OCI-LY3 (cell line): ENCODE results near the gene BCKDK.

Source experiments
- H2AFZ ChIP-seq: fragments of 200-600, 300-600 bp; shearing (Covaris generic); 2 replicates; pipeline ENCODE4 v1.6.0; 2014; ENCODE audit warnings: antibody characterized with exemption, low read depth, low read length
- H3K27ac ChIP-seq: fragments of 200-600, 300-600 bp; sonication (generic); 2 replicates; pipeline ENCODE4 v1.5.1; 2014; ENCODE audit warnings: mild to moderate bottlenecking, low read length, moderate library complexity, mixed read lengths
- H3K27me3 ChIP-seq: fragments of 200-600, 300-600 bp; sonication (generic); 2 replicates; pipeline ENCODE4 v1.6.1; 2014; ENCODE audit warnings: low read depth, low read length, mixed read lengths
- H3K36me3 ChIP-seq: fragments of 200-600, 300-600 bp; sonication (generic); replicated peaks from 2 replicates; pipeline ENCODE3; 2014; ENCODE audit warnings: low read depth, low read length, mixed read lengths
- H3K4me1 ChIP-seq: fragments of 300-600, 200-600 bp; sonication (generic); 2 replicates; pipeline ENCODE4 v1.6.1; 2014; ENCODE audit warnings: low read length, mixed read lengths
- H3K4me2 ChIP-seq: fragments of 200-600, 300-600 bp; sonication (generic); 2 replicates; pipeline ENCODE4 v1.6.1; 2014; ENCODE audit warnings: low read length, mixed read lengths
- H3K4me3 ChIP-seq: fragments of 300-600, 200-600 bp; sonication (generic); 2 replicates; pipeline ENCODE4 v1.5.1; 2014; ENCODE audit warnings: antibody characterized with exemption, mild to moderate bottlenecking, low read length, moderate library complexity
- H3K79me2 ChIP-seq: fragments of 300-600, 200-600 bp; shearing (Covaris generic); 2 replicates; pipeline ENCODE4 v1.6.1; 2014; ENCODE audit warnings: mild to moderate bottlenecking, low read length, mixed read lengths
- H3K9ac ChIP-seq: fragments of 300-600, 200-600 bp; shearing (Covaris generic); 2 replicates; pipeline ENCODE4 v1.6.0; 2014; ENCODE audit warnings: mild to moderate bottlenecking, low read length, moderate library complexity
- H3K9me3 ChIP-seq: fragments of 200-600, 300-600 bp; shearing (Covaris generic); 2 replicates; pipeline ENCODE4 v1.6.1; 2014; ENCODE audit warnings: low read length, mixed read lengths; ENCODE audit not compliant: insufficient read depth
- H4K20me1 ChIP-seq: fragments of 200-600, 300-600 bp; sonication (generic); 2 replicates; pipeline ENCODE4 v1.6.1; 2016; ENCODE audit warnings: low read length, mixed read lengths; ENCODE audit not compliant: insufficient read depth
- EZH2phosphoT487 ChIP-seq: fragments of 200-600 bp; shearing (Covaris generic); IDR thresholded peaks from 2 replicates; pipeline ENCODE4 v1.6.1; 2018; ENCODE audit warnings: antibody characterized with exemption, mixed run types, low read depth
- TF ChIP-seq, protein P1 (sequence below): fragments of 200-600, 300-600 bp; sonication (generic); IDR thresholded peaks from 2 replicates; pipeline ENCODE4 v1.5.1; 2014; ENCODE audit warnings: antibody characterized with exemption, low read length, low read depth

BCKDK gene

DNA sequence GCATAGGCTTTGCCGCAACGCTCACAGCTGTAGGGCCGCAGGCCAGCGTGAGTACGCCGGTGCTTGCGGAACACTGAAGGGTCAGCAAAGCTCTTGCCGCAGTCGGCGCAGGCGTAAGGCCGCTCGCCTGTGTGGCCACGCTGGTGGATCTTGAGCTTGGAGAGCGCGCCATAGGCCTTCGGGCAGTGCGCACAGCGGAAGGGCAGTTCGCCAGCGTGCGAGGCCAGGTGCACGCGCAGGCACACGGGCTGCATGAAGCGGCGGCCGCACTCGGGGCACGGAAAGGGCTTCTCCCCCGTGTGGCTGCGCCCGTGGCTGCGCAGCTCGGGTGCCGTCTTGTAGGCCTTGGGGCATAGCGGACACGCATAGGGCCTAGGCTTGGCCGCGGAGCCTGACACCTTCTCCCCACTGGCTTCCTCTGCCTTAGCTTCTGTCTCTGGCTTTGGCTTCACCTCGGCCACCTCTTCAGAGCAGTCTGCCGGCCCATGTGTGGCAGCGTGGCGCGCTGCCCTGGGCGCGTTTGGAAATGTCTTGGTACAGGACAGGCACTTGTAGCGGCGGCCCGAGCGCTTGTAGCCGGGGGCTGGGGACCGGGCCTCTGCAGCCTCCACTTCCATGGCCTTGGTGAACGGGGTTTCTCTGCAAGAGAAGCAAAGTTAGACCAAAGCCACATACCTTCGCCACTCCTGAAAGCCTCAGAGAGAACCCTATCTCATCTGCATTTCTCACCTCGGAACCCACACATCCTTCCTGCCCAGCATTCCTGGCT is 44.2 kb upstream of the BCKDK start:
- Histone ChIP-seq H3K9ac (no peak overlapping the region), H3K4me3 (no peak overlapping the region), H3K4me1 (no peaks in the 10 kb centered on the region), H2AFZ (no peak overlapping the region), H3K27ac (no peak overlapping the region), H3K9me3 (no peaks in the 10 kb centered on the region), H3K27me3 (no peaks in the 10 kb centered on the region), H4K20me1 (0 out of 2 replicates have a peak, but pooled peaks cover 2% of the 10 kb centered on the region), H3K4me2 (no peak overlapping the region), H3K79me2 (peaks cover 22% of the 10 kb centered on the region), H3K36me3 (peaks cover 16% of the 10 kb centered on the region)
- TF ChIP-seq, protein P1, sequence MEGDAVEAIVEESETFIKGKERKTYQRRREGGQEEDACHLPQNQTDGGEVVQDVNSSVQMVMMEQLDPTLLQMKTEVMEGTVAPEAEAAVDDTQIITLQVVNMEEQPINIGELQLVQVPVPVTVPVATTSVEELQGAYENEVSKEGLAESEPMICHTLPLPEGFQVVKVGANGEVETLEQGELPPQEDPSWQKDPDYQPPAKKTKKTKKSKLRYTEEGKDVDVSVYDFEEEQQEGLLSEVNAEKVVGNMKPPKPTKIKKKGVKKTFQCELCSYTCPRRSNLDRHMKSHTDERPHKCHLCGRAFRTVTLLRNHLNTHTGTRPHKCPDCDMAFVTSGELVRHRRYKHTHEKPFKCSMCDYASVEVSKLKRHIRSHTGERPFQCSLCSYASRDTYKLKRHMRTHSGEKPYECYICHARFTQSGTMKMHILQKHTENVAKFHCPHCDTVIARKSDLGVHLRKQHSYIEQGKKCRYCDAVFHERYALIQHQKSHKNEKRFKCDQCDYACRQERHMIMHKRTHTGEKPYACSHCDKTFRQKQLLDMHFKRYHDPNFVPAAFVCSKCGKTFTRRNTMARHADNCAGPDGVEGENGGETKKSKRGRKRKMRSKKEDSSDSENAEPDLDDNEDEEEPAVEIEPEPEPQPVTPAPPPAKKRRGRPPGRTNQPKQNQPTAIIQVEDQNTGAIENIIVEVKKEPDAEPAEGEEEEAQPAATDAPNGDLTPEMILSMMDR = no peak
- TF ChIP-seq EZH2phosphoT487 = no peak

DNA sequence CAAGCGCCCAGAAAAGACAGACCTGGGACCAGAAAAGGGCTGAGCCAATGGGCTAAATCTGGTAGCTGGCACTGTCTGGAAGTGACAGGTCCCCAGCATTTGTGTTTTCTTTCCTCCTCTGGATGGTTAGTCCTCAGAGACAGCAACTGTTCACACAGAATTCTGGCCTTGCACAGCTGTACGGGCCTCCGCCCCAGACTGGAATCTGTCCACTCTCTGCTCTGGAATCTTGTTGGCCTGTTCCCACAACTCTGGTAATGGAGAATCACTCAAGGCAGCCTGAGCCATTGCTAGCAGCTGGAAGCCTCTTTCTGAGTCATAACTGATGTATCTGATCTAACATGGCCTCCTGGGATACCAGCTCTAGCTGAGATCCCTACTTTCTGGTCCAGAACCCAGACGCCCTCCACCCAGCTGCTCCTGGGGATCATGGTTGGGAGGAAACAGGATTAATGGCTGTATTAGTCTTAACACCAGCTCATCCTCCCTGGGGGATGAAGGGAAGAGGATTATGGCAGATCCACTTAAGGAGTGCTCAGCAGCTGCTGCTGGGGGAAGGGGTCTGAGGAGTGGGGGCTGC is 43.2 kb upstream of the BCKDK start:
- H3K27me3 ChIP-seq = no peaks in the 10 kb centered on the region
- no peak overlapping the region for H3K27ac ChIP-seq
- H2AFZ ChIP-seq = no peak overlapping the region
- H3K4me1 ChIP-seq = no peaks in the 10 kb centered on the region
- no peak for TF ChIP-seq EZH2phosphoT487
- TF ChIP-seq, protein P1 = no peak
- H3K4me2 ChIP-seq = no peak overlapping the region
- 0 out of 2 replicates have a peak, but pooled peaks cover 2% of the 10 kb centered on the region for H4K20me1 ChIP-seq
- no peaks in the 10 kb centered on the region for H3K9me3 ChIP-seq
- no peak overlapping the region for H3K9ac ChIP-seq
- no peak overlapping the region for H3K4me3 ChIP-seq
- H3K36me3 ChIP-seq = peaks cover 16% of the 10 kb centered on the region
- H3K79me2 ChIP-seq = peaks cover 28% of the 10 kb centered on the region

GRCh38 chr16:31067342-31067741 is 40.8 kb upstream of the BCKDK start:
- no peaks in the 10 kb centered on the region for H3K9me3 ChIP-seq
- H3K79me2 ChIP-seq = peaks cover 47% of the 10 kb centered on the region
- peaks cover 5% of the 10 kb centered on the region for H3K36me3 ChIP-seq
- no peak overlapping the region for H2AFZ ChIP-seq
- H3K4me3 ChIP-seq = no peak overlapping the region
- TF ChIP-seq, protein P1 = no peak
- TF ChIP-seq EZH2phosphoT487 = no peak
- no peak overlapping the region for H3K4me2 ChIP-seq
- no peaks in the 10 kb centered on the region for H3K27me3 ChIP-seq
- peaks cover 9% of the 10 kb centered on the region for H3K4me1 ChIP-seq
- 0 out of 2 replicates have a peak, but pooled peaks cover 2% of the 10 kb centered on the region for H4K20me1 ChIP-seq
- H3K9ac ChIP-seq = no peak overlapping the region
- H3K27ac ChIP-seq = no peak overlapping the region

GRCh38 chr16:31071861-31072260 is 36.3 kb upstream of the BCKDK start:
- H3K4me2 ChIP-seq = peak overlapping the region; percentile 98
- peak overlapping the region; percentile 96 for H3K9ac ChIP-seq
- peak overlapping the region; percentile 83 for H3K27ac ChIP-seq
- no peak overlapping the region for H2AFZ ChIP-seq
- peaks cover 16% of the 10 kb centered on the region for H3K4me1 ChIP-seq
- H3K4me3 ChIP-seq = peak overlapping the region; percentile 99
- no peaks in the 10 kb centered on the region for H3K27me3 ChIP-seq
- H3K36me3 ChIP-seq = no peaks in the 10 kb centered on the region
- TF ChIP-seq, protein P1 = no peak
- TF ChIP-seq EZH2phosphoT487 = no peak
- H3K79me2 ChIP-seq = peaks cover 75% of the 10 kb centered on the region
- H3K9me3 ChIP-seq = no peaks in the 10 kb centered on the region
- 0 out of 2 replicates have a peak, but pooled peaks cover 2% of the 10 kb centered on the region for H4K20me1 ChIP-seq
